BE2C (cell line): ENCODE data around the gene CST7.

Experiments used
- DNase-seq: peaks from one replicate; pipeline ENCODE4 v3.0.0-alpha.2; 2020
- H3K27me3 ChIP-seq: fragments of 250-450 bp; sonication (Bioruptor Pico); 2 replicates; pipeline ENCODE4 v1.5.1; 2020; ENCODE audit warnings: mild to moderate bottlenecking
- H3K36me3 ChIP-seq: fragments of 250-450 bp; sonication (Bioruptor Pico); 2 replicates; pipeline ENCODE4 v1.5.1; 2020; ENCODE audit warnings: mild to moderate bottlenecking
- H3K4me1 ChIP-seq: fragments of 250-450 bp; sonication (Bioruptor Pico); 2 replicates; pipeline ENCODE4 v1.5.1; 2020
- H3K4me3 ChIP-seq: 2 replicates; pipeline ENCODE4 v1.5.1; 2011; ENCODE audit warnings: low read depth, low read length
- H3K9me3 ChIP-seq: fragments of 250-450 bp; sonication (Bioruptor Pico); 2 replicates; pipeline ENCODE4 v1.5.1; 2020
- CTCF ChIP-seq: IDR thresholded peaks from 2 replicates; pipeline ENCODE4 v1.5.1; 2012; ENCODE audit warnings: mild to moderate bottlenecking, low read depth, low read length

Gene CST7

GRCh38 chr20:24962182-24962492 lies 13.1 kb downstream of the CST7 start:
- TF ChIP-seq CTCF = no peak
- Histone ChIP-seq H3K27me3 (no peaks in the 10 kb centered on the region), H3K36me3 (peaks cover 32% of the 10 kb centered on the region), H3K9me3 (no peaks in the 10 kb centered on the region), H3K4me1 (no peaks in the 10 kb centered on the region), H3K4me3 (no peak overlapping the region)
- no peak for DNase-seq

- TF ChIP-seq CTCF = no peak
- Histone ChIP-seq H3K9me3 (no peaks in the 10 kb centered on the region), H3K4me1 (no peaks in the 10 kb centered on the region), H3K4me3 (no peak overlapping the region), H3K36me3 (peaks cover 35% of the 10 kb centered on the region), H3K27me3 (no peaks in the 10 kb centered on the region)
- no peak for DNase-seq
Measured at GRCh38 chr20:24962510-24962909, 13.4 kb downstream of the CST7 start.

GRCh38 chr20:24963672-24964505 lies 14.8 kb downstream of the CST7 start:
- no peak for DNase-seq
- H3K4me3 ChIP-seq = no peak overlapping the region
- TF ChIP-seq CTCF = no peak
- no peaks in the 10 kb centered on the region for H3K4me1 ChIP-seq
- peaks cover 39% of the 10 kb centered on the region for H3K36me3 ChIP-seq
- H3K9me3 ChIP-seq = no peaks in the 10 kb centered on the region
- H3K27me3 ChIP-seq = no peaks in the 10 kb centered on the region

- Histone ChIP-seq H3K9me3 (no peaks in the 10 kb centered on the region), H3K27me3 (no peaks in the 10 kb centered on the region), H3K4me3 (no peak overlapping the region), H3K36me3 (peaks cover 44% of the 10 kb centered on the region), H3K4me1 (no peaks in the 10 kb centered on the region)
- DNase-seq = no peak
- no peak for TF ChIP-seq CTCF
Measured at GRCh38 chr20:24964506-24964840, 15.4 kb downstream of the CST7 start.

- Histone ChIP-seq H3K4me3 (no peak overlapping the region), H3K27me3 (no peaks in the 10 kb centered on the region), H3K36me3 (peaks cover 52% of the 10 kb centered on the region), H3K4me1 (no peaks in the 10 kb centered on the region), H3K9me3 (no peaks in the 10 kb centered on the region)
- no peak for TF ChIP-seq CTCF
- no peak for DNase-seq
Measured at GRCh38 chr20:24965065-24965919, 16.2 kb downstream of the CST7 start.

GRCh38 chr20:24966317-24967012 lies 17.4 kb downstream of the CST7 start:
- TF ChIP-seq CTCF = no peak
- H3K4me3 ChIP-seq = no peak overlapping the region
- DNase-seq = no peak
- peaks cover 51% of the 10 kb centered on the region for H3K36me3 ChIP-seq
- H3K27me3 ChIP-seq = no peaks in the 10 kb centered on the region
- no peaks in the 10 kb centered on the region for H3K4me1 ChIP-seq
- H3K9me3 ChIP-seq = no peaks in the 10 kb centered on the region
